OCI-LY1 (cell line): ENCODE results near the gene VIPR2.

ENCODE experiments used
- H2AFZ ChIP-seq: fragments of 200-600 bp; sonication (generic), shearing (Covaris generic); 2 replicates; pipeline ENCODE4 v1.6.0; 2014; ENCODE audit warnings: antibody characterized with exemption, mild to moderate bottlenecking, low read length
- H3F3A ChIP-seq: fragments of 200-600 bp; sonication (generic), shearing (Covaris generic); 2 replicates; pipeline ENCODE4 v1.6.0; 2014; ENCODE audit warnings: mild to moderate bottlenecking, antibody characterized with exemption, low read length, moderate library complexity; ENCODE audit not compliant: insufficient read depth
- H3K27ac ChIP-seq: fragments of 200-600 bp; sonication (generic); 2 replicates; pipeline ENCODE4 v1.5.1; 2014; ENCODE audit warnings: low read length, mixed run types, mild to moderate bottlenecking, low read depth; ENCODE audit not compliant: poor library complexity, severe bottlenecking
- H3K27me3 ChIP-seq: fragments of 200-600 bp; sonication (generic); 2 replicates; pipeline ENCODE4 v1.6.0; 2014; ENCODE audit warnings: antibody characterized with exemption, mild to moderate bottlenecking, low read length, moderate library complexity; ENCODE audit not compliant: insufficient read depth
- H3K36me3 ChIP-seq: fragments of 200-600 bp; sonication (generic); 2 replicates; pipeline ENCODE4 v1.6.1; 2014; ENCODE audit warnings: mild to moderate bottlenecking, antibody characterized with exemption, low read length, moderate library complexity, mixed read lengths; ENCODE audit not compliant: insufficient read depth
- H3K4me1 ChIP-seq: fragments of 200-600 bp; sonication (generic); 2 replicates; pipeline ENCODE4 v1.5.1; 2014; ENCODE audit warnings: mild to moderate bottlenecking, low read length, moderate library complexity; ENCODE audit not compliant: insufficient read depth, severe bottlenecking
- H3K4me2 ChIP-seq: fragments of 200-600 bp; sonication (generic), shearing (Covaris generic); 2 replicates; pipeline ENCODE4 v1.6.1; 2014; ENCODE audit warnings: low read length
- H3K4me3 ChIP-seq: fragments of 200-600 bp; sonication (generic); 2 replicates; pipeline ENCODE4 v1.5.1; 2014; ENCODE audit warnings: low read length, low read depth, mild to moderate bottlenecking, mixed read lengths; ENCODE audit not compliant: poor library complexity, severe bottlenecking
- H3K79me2 ChIP-seq: fragments of 200-600 bp; shearing (Covaris generic); 2 replicates; pipeline ENCODE4 v1.6.1; 2016; ENCODE audit warnings: mixed run types, low read length, mixed read lengths; ENCODE audit not compliant: insufficient read depth
- H3K9ac ChIP-seq: fragments of 200-600 bp; sonication (generic), shearing (Covaris generic); 2 replicates; pipeline ENCODE4 v1.6.1; 2014; ENCODE audit warnings: mild to moderate bottlenecking, low read length, mixed read lengths
- H3K9me2 ChIP-seq: fragments of 200-600 bp; sonication (generic), shearing (Covaris generic); 2 replicates; pipeline ENCODE4 v1.6.1; 2014; ENCODE audit warnings: low read depth, mild to moderate bottlenecking, low read length, mixed read lengths
- H3K9me3 ChIP-seq: fragments of 200-600 bp; shearing (Covaris generic); 2 replicates; pipeline ENCODE4 v1.6.1; 2014; ENCODE audit warnings: low read length, mixed read lengths
- H4K20me1 ChIP-seq: fragments of 200-600 bp; sonication (generic), shearing (Covaris generic); 2 replicates; pipeline ENCODE4 v1.6.0; 2016; ENCODE audit warnings: mild to moderate bottlenecking, low read length; ENCODE audit not compliant: insufficient read depth
- CTCF ChIP-seq: fragments of 200-600 bp; sonication (generic), shearing (Covaris generic); IDR thresholded peaks from 2 replicates; pipeline ENCODE4 v1.5.1; 2017; ENCODE audit warnings: mild to moderate bottlenecking, antibody characterized with exemption, low read length, moderate library complexity, mixed read lengths
- EZH2 ChIP-seq: fragments of 200-600 bp; sonication (generic), shearing (Covaris generic); IDR thresholded peaks from 2 replicates; pipeline ENCODE4 v1.8.0; 2017; ENCODE audit warnings: borderline replicate concordance, mixed run types, mild to moderate bottlenecking, antibody characterized with exemption, low read length, moderate library complexity, mixed read lengths

Gene VIPR2

GRCh38 chr7:159118197-159118595, 26.5 kb downstream of the VIPR2 start:
- H2AFZ ChIP-seq = no peak overlapping the region
- TF ChIP-seq EZH2 = no peak
- no peak for TF ChIP-seq CTCF
- no peaks in the 10 kb centered on the region for H3K79me2 ChIP-seq
- H3K9me2 ChIP-seq = no peaks in the 10 kb centered on the region
- no peak overlapping the region for H3K4me2 ChIP-seq
- H3K27me3 ChIP-seq = peaks cover 14% of the 10 kb centered on the region; the same call in 1 of the 2 replicates
- no peaks in the 10 kb centered on the region for H3K9me3 ChIP-seq
- H3K4me1 ChIP-seq = no peaks in the 10 kb centered on the region
- no peak overlapping the region for H3K9ac ChIP-seq
- no peaks in the 10 kb centered on the region for H4K20me1 ChIP-seq
- no peaks in the 10 kb centered on the region for H3F3A ChIP-seq
- no peaks in the 10 kb centered on the region for H3K36me3 ChIP-seq
- no peak overlapping the region for H3K27ac ChIP-seq
- no peak overlapping the region for H3K4me3 ChIP-seq

- Histone ChIP-seq H3K4me1 (no peaks in the 10 kb centered on the region), H3K27ac (no peak overlapping the region), H3F3A (no peaks in the 10 kb centered on the region), H3K9me2 (no peaks in the 10 kb centered on the region), H4K20me1 (no peaks in the 10 kb centered on the region), H3K4me2 (no peak overlapping the region), H3K79me2 (no peaks in the 10 kb centered on the region), H3K36me3 (no peaks in the 10 kb centered on the region), H3K9ac (no peak overlapping the region), H3K4me3 (no peak overlapping the region), H3K27me3 (peaks cover 14% of the 10 kb centered on the region; the same call in 1 of the 2 replicates), H3K9me3 (no peaks in the 10 kb centered on the region), H2AFZ (no peak overlapping the region)
- no peak for TF ChIP-seq CTCF
- no peak for TF ChIP-seq EZH2
Observed at GRCh38 chr7:159117366-159118196, 27.1 kb downstream of the VIPR2 start.

GRCh38 chr7:159116581-159117339, 27.9 kb downstream of the VIPR2 start:
- H3K27ac ChIP-seq = no peak overlapping the region
- peaks cover 14% of the 10 kb centered on the region; the same call in 1 of the 2 replicates for H3K27me3 ChIP-seq
- no peaks in the 10 kb centered on the region for H3F3A ChIP-seq
- H3K9me2 ChIP-seq = no peaks in the 10 kb centered on the region
- no peaks in the 10 kb centered on the region for H3K79me2 ChIP-seq
- no peak overlapping the region for H3K4me3 ChIP-seq
- no peaks in the 10 kb centered on the region for H3K36me3 ChIP-seq
- TF ChIP-seq EZH2 (no peak), CTCF (no peak)
- H4K20me1 ChIP-seq = no peaks in the 10 kb centered on the region
- H3K4me1 ChIP-seq = no peaks in the 10 kb centered on the region
- H2AFZ ChIP-seq = no peak overlapping the region
- no peaks in the 10 kb centered on the region for H3K9me3 ChIP-seq
- H3K9ac ChIP-seq = no peak overlapping the region
- no peak overlapping the region for H3K4me2 ChIP-seq
